NCI-H345 treated with DMSO at 0.1 percent for 48 hours (cell line): ENCODE data around the gene NDUFAF7.
"Not testable (repeated sequence)": the region's sequence is repeated elsewhere in the genome, so short reads cannot be mapped to it uniquely, and the experiment has no call there.

Experiments used
- DNase-seq: peaks from one replicate; lab custom pipeline; 2025; ENCODE audit not compliant: unreplicated experiment; lab: John Stamatoyannopoulos, UW

Gene NDUFAF7, protein sequence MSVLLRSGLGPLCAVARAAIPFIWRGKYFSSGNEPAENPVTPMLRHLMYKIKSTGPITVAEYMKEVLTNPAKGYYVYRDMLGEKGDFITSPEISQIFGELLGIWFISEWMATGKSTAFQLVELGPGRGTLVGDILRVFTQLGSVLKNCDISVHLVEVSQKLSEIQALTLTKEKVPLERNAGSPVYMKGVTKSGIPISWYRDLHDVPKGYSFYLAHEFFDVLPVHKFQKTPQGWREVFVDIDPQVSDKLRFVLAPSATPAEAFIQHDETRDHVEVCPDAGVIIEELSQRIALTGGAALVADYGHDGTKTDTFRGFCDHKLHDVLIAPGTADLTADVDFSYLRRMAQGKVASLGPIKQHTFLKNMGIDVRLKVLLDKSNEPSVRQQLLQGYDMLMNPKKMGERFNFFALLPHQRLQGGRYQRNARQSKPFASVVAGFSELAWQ

DNA sequence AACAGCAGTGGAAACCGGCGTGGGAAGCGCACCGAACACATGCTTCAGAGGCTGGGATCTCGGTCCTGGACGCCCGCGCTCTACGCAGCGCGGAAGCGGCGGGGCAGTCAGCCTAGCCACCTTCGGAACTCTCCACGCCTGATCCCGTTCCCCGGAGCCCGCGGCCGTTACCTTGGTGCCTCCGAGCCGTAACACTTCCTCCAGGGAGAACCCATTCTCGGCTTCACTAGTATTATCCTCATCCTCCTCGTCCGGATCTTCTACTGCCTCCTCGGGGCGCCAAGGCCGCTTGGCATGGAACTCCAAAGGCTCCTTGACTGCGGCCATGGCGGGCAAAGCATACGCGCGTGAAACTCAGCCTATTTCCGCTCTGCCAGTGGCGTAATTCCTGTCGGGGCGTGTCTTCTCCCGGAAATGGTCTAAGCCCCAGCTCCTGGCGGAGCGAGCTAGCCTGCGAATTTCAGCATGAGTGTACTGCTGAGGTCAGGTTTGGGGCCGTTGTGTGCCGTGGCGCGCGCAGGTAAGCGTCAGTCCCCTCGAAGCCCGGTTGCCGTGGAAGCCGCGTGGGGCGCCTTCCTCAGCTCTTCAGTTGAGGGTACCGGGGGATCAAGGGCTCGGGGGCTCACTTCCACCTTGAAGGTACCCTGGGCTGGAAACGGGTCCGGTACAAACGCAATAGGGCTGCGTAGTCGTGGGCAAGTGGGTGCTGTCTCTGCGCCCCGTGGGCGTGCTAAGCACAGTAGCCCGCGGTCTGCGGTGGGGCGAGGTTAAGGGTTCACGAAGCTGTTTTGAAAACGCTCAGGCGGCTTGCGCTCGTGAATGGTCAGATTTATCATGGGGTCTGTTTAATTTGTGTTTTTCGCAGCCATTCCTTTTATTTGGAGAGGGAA, at the start of gene NDUFAF7, which contains the start of gene CEBPZ:
Gene NDUFAF7 (plus strand): TSS at position 418 of the 890 bp plus-strand sequence. CDS start 48 bp downstream, at position 466.
Gene CEBPZ (minus strand): TSS at position 356 of the 890 bp plus-strand sequence. CDS start 29 bp downstream, at position 327.
- peak; percentile 86 for DNase-seq

- DNase-seq, result no peak
Measured at GRCh38 chr2:37181726-37182684, 49.5 kb upstream of the NDUFAF7 start.

DNA sequence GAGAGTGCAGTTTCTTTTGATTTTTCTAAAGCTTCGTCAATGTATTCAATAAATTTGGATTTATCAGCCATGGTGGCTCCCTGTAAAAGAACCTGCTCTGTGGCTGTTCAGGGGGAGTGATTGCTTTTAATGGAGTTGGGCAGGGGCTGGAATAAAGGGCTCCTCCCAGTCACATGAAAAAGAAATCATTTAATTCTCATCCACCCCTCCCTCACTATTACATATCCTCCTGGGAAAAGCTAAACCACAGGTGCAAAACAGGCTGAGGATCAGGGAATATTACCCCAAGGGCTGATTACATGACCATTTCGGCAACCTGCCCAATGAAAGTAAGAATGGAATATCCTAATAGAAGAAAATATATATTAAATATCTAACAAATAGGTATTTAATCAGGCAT, 42.9 kb upstream of the NDUFAF7 start, which contains the start of gene SULT6B1:
Gene SULT6B1 (minus strand): TSS at position 101 of the 400 bp plus-strand sequence. CDS start 30 bp downstream, at position 71.
- no peak for DNase-seq

GRCh38 chr2:37189452-37190153, 41.9 kb upstream of the NDUFAF7 start:
- DNase-seq, result no peak

GRCh38 chr2:37190290-37190689, 41.2 kb upstream of the NDUFAF7 start:
- DNase-seq, result no peak

- no peak for DNase-seq
Measured at GRCh38 chr2:37191253-37191652, 40.2 kb upstream of the NDUFAF7 start.

GRCh38 chr2:37191747-37192146, 39.7 kb upstream of the NDUFAF7 start:
- DNase-seq, result no peak

GRCh38 chr2:37192551-37192950, 38.9 kb upstream of the NDUFAF7 start:
- DNase-seq, result no peak

DNA sequence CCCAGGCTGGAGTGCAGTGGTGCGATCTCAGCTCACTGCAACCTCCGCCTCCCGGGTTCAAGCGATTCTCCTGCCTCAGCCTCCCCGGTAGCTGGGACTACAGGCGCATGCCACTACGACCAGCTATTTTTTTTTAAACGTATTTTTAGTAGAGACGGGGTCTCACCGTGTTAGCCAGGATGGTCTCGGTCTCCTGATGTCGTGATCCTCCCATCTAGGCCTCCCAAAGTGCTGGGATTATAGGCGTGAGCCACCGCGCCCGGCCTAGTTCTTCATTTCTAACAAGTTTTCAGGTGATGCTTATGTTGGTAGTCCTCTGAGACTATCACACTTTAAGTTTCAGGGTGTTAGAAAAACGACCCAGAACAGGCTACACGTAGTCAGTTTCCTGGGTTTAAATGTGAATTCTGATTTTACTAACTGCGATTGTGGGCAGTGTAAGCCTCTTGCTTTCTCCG, 35.6 kb upstream of the NDUFAF7 start:
- not testable (repeated sequence) for DNase-seq

- peak; percentile 75 for DNase-seq
Measured at GRCh38 chr2:37196320-37197195, 34.9 kb upstream of the NDUFAF7 start, which contains the start of gene CEBPZOS. Gene CEBPZOS (plus strand): TSS chr2:37196496. CDS start chr2:37199705, 3,209 bp downstream.

GRCh38 chr2:37198681-37199065, 32.8 kb upstream of the NDUFAF7 start:
- no peak for DNase-seq

- DNase-seq, result no peak
Measured at GRCh38 chr2:37201208-37201607, 30.2 kb upstream of the NDUFAF7 start.

- no peak for DNase-seq
Measured at GRCh38 chr2:37201766-37202165, 29.7 kb upstream of the NDUFAF7 start.

DNA sequence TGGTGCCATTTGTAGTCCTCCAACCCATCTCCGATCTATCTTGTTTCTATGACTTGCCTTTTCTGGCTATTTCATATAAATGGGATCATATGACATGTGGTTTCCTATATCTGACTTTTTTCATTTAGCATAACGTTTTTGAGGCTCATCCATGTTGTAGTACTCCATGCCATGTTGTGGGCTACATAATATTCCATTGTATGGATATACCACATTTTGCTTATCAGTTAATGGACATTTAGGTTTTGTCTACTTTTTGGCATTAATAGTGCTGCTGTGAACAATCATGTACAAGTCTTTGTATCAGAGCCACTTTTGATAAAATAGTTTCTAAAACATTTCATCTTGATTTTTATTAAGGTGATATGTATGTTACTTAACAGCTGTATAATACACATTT, 27.8 kb upstream of the NDUFAF7 start:
- DNase-seq, result no peak

- not testable (repeated sequence) for DNase-seq
Measured at GRCh38 chr2:37205071-37205661, 26.3 kb upstream of the NDUFAF7 start.

GRCh38 chr2:37205689-37206341, 25.6 kb upstream of the NDUFAF7 start:
- no peak for DNase-seq

DNA sequence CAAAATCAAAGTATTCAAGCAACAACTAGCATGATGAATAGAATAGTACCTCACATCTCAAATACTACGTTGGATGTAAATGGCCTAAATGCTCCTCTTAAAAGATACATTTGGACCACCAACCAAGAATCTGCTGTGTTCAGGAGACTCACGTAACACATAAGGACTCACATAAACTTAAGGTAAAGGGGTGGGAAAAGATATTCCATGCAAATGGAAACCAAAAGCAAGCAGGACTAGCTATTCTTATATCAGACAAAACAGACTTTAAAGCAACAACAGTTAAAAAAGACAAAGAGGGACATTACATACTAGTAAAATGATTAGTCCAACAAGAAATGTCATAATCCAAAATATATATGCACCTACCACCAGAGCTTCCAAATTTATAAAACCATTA, 24.7 kb upstream of the NDUFAF7 start:
- not testable (repeated sequence) for DNase-seq

- DNase-seq, result no peak
Measured at GRCh38 chr2:37211212-37211611, 20.2 kb upstream of the NDUFAF7 start.
